HG03095 (cell line): ENCODE results near the gene SEC14L3.

Experiments
- ATAC-seq: cut with Tn5 transposase; IDR thresholded peaks from one replicate; pipeline ENCODE4 v1.9.1; 2021; ENCODE audit warnings: moderate library complexity; ENCODE audit not compliant: unreplicated experiment

SEC14L3 gene

GRCh38 chr22:30471616-30472318 is at the start of gene SEC14L3:
Gene SEC14L3, minus strand, starts transcription at chr22:30472017. Its CDS starts 59 bp downstream, at chr22:30471958.
- ATAC-seq = no peak

GRCh38 chr22:30519842-30520425 is 48.1 kb upstream of the SEC14L3 start:
- ATAC-seq = no peak

GRCh38 chr22:30516731-30517130 is 44.9 kb upstream of the SEC14L3 start:
- no peak for ATAC-seq

- ATAC-seq = no peak
Observed at GRCh38 chr22:30516273-30516672, 44.5 kb upstream of the SEC14L3 start.

GRCh38 chr22:30514252-30514651 is 42.4 kb upstream of the SEC14L3 start:
- no peak for ATAC-seq

- no peak for ATAC-seq
Observed at GRCh38 chr22:30513462-30513861, 41.6 kb upstream of the SEC14L3 start.

- no peak for ATAC-seq
Observed at GRCh38 chr22:30511911-30512310, 40.1 kb upstream of the SEC14L3 start.

GRCh38 chr22:30511109-30511508 is 39.3 kb upstream of the SEC14L3 start:
- ATAC-seq = no peak

- no peak for ATAC-seq
Observed at GRCh38 chr22:30508216-30508615, 36.4 kb upstream of the SEC14L3 start.

- no peak for ATAC-seq
Observed at GRCh38 chr22:30507670-30508069, 35.9 kb upstream of the SEC14L3 start.

- no peak for ATAC-seq
Observed at GRCh38 chr22:30506507-30506968, 34.7 kb upstream of the SEC14L3 start.

- no peak for ATAC-seq
Observed at GRCh38 chr22:30503551-30503950, 31.7 kb upstream of the SEC14L3 start.

GRCh38 chr22:30502911-30503310 is 31.1 kb upstream of the SEC14L3 start:
- no peak for ATAC-seq

GRCh38 chr22:30502153-30502552 is 30.3 kb upstream of the SEC14L3 start:
- no peak for ATAC-seq

- ATAC-seq = no peak
Observed at GRCh38 chr22:30500628-30501027, 28.8 kb upstream of the SEC14L3 start.

GRCh38 chr22:30497466-30498150 is 25.8 kb upstream of the SEC14L3 start:
- no peak for ATAC-seq

GRCh38 chr22:30495041-30495784 is 23.4 kb upstream of the SEC14L3 start:
- ATAC-seq = no peak

GRCh38 chr22:30492144-30492543 is 20.3 kb upstream of the SEC14L3 start:
- no peak for ATAC-seq

GRCh38 chr22:30491381-30491780 is 19.6 kb upstream of the SEC14L3 start:
- no peak for ATAC-seq

- ATAC-seq = no peak
Observed at GRCh38 chr22:30490399-30490798, 18.6 kb upstream of the SEC14L3 start.

GRCh38 chr22:30488121-30488520 is 16.3 kb upstream of the SEC14L3 start:
- ATAC-seq = no peak
